Neural cell (in vitro differentiated cells): ENCODE data around the gene TEX14.

Source experiments
- CTCF ChIP-seq: fragments of 450-650 bp; IDR thresholded peaks from 2 replicates; pipeline ENCODE4 v1.5.1; 2014; ENCODE audit warnings: antibody characterized with exemption, mild to moderate bottlenecking, moderate library complexity; ENCODE audit not compliant: poor library complexity, severe bottlenecking
- EZH2 ChIP-seq: fragments of 200-600, 300-800 bp; shearing (Covaris generic), sonication (generic); IDR thresholded peaks from 2 replicates; pipeline ENCODE4 v1.6.1; 2014; ENCODE audit warnings: antibody characterized with exemption, low read length, borderline replicate concordance, mild to moderate bottlenecking; ENCODE audit not compliant: insufficient read depth, poor library complexity, severe bottlenecking
- POLR2AphosphoS5 ChIP-seq: IDR thresholded peaks from 2 replicates; pipeline ENCODE4 v1.6.1; 2012
- TAF1 ChIP-seq: IDR thresholded peaks from 2 replicates; pipeline ENCODE4 v1.6.1; 2012; ENCODE audit warnings: low read depth

- TF ChIP-seq CTCF: no peak
- no peak for TF ChIP-seq TAF1
- TF ChIP-seq POLR2AphosphoS5: no peak
- TF ChIP-seq EZH2: no peak
These were observed 60.8 kb downstream of the TEX14 start for GRCh38 chr17:58630883-58631522.
